ENCODE data around the gene ADIPOR2.
A peak's percentile ranks its signal among the peaks of the same experiment; 100 is the strongest.

Gene ADIPOR2

GRCh38 chr12:1801303-1801975 lies 110.6 kb downstream of the ADIPOR2 start:
- H3K4me3 ChIP-seq, result no peak overlapping the region
- in situ Hi-C loops (cut with MboI; ENCODE audit: low sequenced_read_pairs), result no loop called here
- peaks cover 6% of the 10 kb centered on the region for H3K4me1 ChIP-seq
- H3K9me3 ChIP-seq, result no peaks in the 10 kb centered on the region
- no peaks in the 10 kb centered on the region for H3K36me3 ChIP-seq (replicated peaks)
- DNase-seq (ENCODE audit: low spot score in 2 of 2), result no peak
- H3K27me3 ChIP-seq (ENCODE audit: low read depth), result no peaks in the 10 kb centered on the region

DNA sequence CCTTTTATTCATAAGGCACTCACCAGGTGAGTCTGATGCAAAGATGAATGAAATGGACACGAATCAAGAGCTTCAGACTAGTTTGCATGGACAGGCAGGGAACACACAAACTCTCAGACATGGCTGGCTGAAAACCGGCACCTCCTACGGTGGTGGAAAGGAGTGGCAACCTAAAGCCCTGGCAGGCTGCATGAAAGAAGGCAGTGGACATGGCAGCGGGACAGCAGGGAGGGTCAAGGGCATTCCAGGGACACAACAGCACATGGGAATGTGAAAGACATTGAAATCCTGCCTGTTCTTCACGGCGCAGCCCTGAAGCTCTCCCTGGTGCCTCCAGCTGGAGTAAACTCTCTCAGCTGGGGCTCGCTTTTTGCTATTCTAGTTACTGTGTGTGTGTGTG lies 112.9 kb downstream of the ADIPOR2 start:
- H3K4me1 ChIP-seq, result peaks cover 4% of the 10 kb centered on the region; the same call in 1 of the 2 replicates
- no peaks in the 10 kb centered on the region for H3K9me3 ChIP-seq
- no peaks in the 10 kb centered on the region for H3K27me3 ChIP-seq (ENCODE audit: low read depth)
- no peak overlapping the region for H3K4me3 ChIP-seq
- DNase-seq (ENCODE audit: low spot score in 2 of 2), result no peak
- in situ Hi-C loops (cut with MboI; ENCODE audit: low sequenced_read_pairs), result no loop called here
- no peaks in the 10 kb centered on the region for H3K36me3 ChIP-seq (replicated peaks)

GRCh38 chr12:1804545-1805332 lies 113.9 kb downstream of the ADIPOR2 start:
- no peaks in the 10 kb centered on the region for H3K27me3 ChIP-seq (ENCODE audit: low read depth)
- no peaks in the 10 kb centered on the region for H3K36me3 ChIP-seq (replicated peaks)
- H3K4me3 ChIP-seq, result no peak overlapping the region
- DNase-seq (ENCODE audit: low spot score in 2 of 2), result peak; percentile 85 to 94
- peaks cover 4% of the 10 kb centered on the region; the same call in 1 of the 2 replicates for H3K4me1 ChIP-seq
- no peaks in the 10 kb centered on the region for H3K9me3 ChIP-seq
- in situ Hi-C loops (cut with MboI; ENCODE audit: low sequenced_read_pairs), result no loop called here

DNA sequence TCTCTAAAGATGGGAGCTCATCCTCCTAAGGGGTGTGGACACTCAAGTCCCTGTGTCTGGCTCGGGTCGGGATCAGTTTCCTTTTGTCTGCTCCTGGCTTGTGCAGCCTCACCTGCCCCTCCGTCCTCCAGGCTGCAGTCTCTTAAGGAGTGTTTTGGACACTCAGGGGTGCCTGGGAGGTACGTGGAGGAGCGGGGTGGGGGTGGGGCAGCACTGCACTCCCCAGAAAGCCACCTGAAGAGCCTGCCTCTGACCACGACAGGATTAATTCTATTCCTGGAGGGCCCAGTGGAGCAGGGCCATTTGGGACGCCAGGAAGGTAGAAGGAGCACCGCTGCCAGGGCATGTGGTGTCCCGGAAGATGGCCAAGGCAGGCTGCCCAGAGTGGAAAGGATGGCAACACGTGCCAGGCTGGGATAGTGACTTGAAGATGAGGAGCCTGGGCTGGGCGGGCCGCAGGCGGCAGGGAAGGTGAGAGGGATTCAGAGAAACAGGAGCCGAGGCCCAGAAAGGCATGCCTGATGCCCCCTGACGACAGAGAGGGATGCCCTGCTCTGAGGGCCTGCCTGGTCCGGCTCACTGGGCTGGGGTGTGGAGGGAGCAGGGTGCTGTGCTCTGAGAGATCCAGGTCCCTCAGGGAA lies 114.7 kb downstream of the ADIPOR2 start:
- in situ Hi-C loops (cut with MboI; ENCODE audit: low sequenced_read_pairs), result no loop called here
- no peaks in the 10 kb centered on the region for H3K27me3 ChIP-seq (ENCODE audit: low read depth)
- no peaks in the 10 kb centered on the region for H3K9me3 ChIP-seq
- H3K36me3 ChIP-seq (replicated peaks), result no peaks in the 10 kb centered on the region
- H3K4me1 ChIP-seq, result peaks cover 4% of the 10 kb centered on the region; the same call in 1 of the 2 replicates
- no peak for DNase-seq (ENCODE audit: low spot score in 2 of 2)
- no peak overlapping the region for H3K4me3 ChIP-seq

DNA sequence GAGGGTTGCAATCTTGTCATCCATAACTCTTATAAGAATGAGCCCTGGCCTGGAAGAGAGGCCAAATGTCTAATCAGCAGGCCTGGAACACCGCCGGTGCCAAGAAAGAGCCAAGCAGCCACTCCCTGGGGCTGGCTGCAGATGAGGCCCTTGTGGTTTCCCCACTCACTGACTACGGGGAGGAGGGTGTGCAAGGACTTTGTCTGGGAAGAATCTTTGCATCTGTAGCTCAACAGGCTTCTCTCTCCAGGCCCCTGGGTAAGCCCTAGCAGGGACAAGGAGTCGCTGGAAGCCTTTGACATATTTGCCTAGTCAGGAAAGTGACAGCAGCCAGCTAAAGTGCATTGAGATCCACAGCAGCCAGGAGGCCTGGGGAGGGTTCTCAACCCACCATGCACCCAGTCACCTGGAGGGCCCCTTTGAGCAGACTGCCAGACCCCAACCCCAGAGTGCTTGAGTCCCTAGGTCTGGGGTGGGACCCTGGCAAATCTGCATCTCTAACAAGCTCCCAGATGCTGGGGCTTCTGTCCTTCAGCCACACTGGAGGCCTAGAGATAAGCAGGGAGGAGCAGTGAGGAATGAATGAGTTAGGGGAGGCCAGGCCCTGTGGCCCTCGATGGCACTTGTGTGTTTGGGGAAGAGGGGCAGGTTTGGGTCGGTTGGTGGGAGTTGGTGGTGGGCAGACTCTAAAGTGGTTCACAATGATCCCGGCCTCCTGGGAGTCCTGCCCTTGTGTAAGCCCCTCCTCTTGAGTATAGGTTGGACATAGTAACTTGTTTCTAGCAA lies 115.6 kb downstream of the ADIPOR2 start:
- H3K4me1 ChIP-seq, result peaks cover 4% of the 10 kb centered on the region; the same call in 1 of the 2 replicates
- no peak overlapping the region for H3K4me3 ChIP-seq
- H3K9me3 ChIP-seq, result no peaks in the 10 kb centered on the region
- no peaks in the 10 kb centered on the region for H3K36me3 ChIP-seq (replicated peaks)
- in situ Hi-C loops (cut with MboI; ENCODE audit: low sequenced_read_pairs), result no loop called here
- H3K27me3 ChIP-seq (ENCODE audit: low read depth), result no peaks in the 10 kb centered on the region
- DNase-seq (ENCODE audit: low spot score in 2 of 2), result no peak

DNA sequence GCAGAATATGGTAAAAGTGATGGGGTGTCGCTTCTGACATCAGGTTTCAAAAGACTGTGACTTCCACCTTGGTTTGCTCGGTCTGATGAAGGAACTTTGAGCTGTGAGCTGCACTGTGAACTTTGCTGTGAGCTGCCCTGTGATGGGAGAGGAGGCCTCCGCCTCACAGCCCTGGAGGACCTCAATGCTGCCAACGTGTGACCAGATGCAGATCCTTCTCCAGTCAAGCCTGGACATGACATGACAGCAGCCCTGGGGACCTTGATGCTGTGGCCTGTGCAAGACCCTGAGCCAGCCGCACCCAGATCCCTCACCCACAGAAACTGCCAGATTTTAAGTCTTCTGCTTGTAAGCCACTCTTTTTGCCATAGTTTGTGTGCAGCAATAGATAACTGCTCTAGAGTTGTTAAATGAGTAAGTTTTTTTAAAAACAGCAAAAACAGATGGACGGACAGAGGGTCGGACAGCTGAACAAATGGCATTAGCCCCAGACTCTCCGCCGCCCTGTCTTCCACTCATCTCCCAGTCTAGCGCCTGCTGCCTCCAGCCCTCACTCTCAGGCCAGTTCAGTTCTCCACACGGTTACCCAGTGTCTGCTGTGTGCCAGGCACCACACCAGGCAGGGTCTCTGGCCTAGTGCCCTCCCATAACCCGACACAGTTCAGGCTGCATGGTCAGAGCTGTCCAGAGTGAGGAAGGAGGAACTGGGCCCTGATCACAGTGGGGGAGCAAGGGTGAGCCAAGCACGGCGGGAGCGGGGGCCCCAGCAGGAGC lies 116.4 kb downstream of the ADIPOR2 start:
- Histone ChIP-seq H3K9me3 (no peaks in the 10 kb centered on the region), H3K36me3 (replicated peaks) (no peaks in the 10 kb centered on the region), H3K27me3 (ENCODE audit: low read depth) (no peaks in the 10 kb centered on the region), H3K4me1 (peaks cover 4% of the 10 kb centered on the region; the same call in 1 of the 2 replicates), H3K4me3 (no peak overlapping the region)
- in situ Hi-C loops (cut with MboI; ENCODE audit: low sequenced_read_pairs), result no loop called here
- no peak for DNase-seq (ENCODE audit: low spot score in 2 of 2)

GRCh38 chr12:1808036-1808797 lies 117.3 kb downstream of the ADIPOR2 start:
- Histone ChIP-seq H3K4me1 (peaks cover 4% of the 10 kb centered on the region; the same call in 1 of the 2 replicates), H3K27me3 (ENCODE audit: low read depth) (no peaks in the 10 kb centered on the region), H3K9me3 (no peaks in the 10 kb centered on the region), H3K36me3 (replicated peaks) (no peaks in the 10 kb centered on the region), H3K4me3 (no peak overlapping the region)
- in situ Hi-C loops (cut with MboI; ENCODE audit: low sequenced_read_pairs), result no loop called here
- DNase-seq (ENCODE audit: low spot score in 2 of 2), result no peak

DNA sequence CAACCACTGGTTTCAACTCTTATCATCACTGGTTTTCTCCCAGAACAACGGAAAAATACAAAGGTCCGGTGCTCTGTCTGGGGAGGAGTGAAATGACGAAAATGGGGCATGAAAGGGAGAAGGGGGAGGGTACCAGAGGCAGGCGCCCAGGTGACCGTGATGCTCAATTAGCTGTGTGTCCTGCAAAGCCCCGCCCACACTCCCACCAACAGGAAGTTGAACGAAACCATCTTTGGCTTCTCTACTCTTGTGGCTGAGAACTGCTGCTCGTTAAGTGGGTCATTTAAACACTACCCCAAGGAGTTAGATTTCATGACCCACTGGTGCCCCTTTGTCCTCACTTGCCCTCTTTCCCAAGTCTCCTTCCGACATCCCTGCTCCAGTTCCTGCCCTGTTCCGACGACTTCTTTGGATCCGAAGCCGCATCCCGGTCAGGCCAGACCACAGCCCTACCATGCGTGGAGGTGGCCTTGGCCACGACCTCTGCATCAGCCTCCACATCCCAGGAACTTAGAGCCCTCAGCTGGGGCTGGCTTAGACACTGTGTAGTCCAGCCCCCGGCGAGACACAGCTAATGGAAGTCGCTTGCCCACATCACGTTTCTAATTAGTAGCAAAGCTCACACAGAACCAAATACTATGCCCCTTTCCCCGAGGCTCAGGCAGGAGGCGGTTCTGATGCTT lies 118.1 kb downstream of the ADIPOR2 start:
- H3K4me3 ChIP-seq, result no peak overlapping the region
- H3K27me3 ChIP-seq (ENCODE audit: low read depth), result no peaks in the 10 kb centered on the region; the same call in 1 of the 2 replicates
- no peaks in the 10 kb centered on the region for H3K9me3 ChIP-seq
- in situ Hi-C loops (cut with MboI; ENCODE audit: low sequenced_read_pairs), result no loop called here
- DNase-seq (ENCODE audit: low spot score in 2 of 2), result no peak
- peaks cover 4% of the 10 kb centered on the region; the same call in 1 of the 2 replicates for H3K4me1 ChIP-seq
- no peaks in the 10 kb centered on the region for H3K36me3 ChIP-seq (replicated peaks)

DNA sequence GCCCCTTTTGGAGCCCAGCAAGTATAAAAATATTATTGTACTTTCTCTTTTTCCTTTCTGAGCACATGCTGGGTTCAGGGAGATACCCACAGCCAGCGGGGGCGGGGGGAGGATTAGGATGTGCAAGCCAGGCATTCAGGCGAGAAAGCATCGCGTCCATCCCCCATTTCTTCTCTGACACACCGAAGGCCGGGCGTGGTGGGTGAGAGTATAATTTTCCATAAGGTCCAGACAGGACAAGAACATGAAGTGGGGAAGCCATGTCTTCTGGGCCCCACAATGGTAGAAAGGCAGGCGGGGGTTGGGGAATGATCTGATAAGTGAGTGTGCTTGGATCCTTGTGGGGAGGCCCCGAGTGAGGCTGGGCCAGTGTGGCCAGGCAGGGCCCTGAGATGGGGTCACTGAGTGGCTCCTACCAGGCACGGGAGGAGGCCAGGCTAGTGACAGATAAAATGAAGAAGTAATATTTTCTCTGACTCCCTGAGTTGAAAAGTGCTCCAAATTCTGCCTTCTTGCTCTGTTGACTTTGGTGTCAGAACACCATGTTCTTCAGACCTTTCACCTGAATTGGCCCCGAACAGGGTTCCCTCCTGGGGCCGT lies 118.8 kb downstream of the ADIPOR2 start:
- no peaks in the 10 kb centered on the region for H3K36me3 ChIP-seq (replicated peaks)
- no peak overlapping the region for H3K4me3 ChIP-seq
- no peaks in the 10 kb centered on the region for H3K9me3 ChIP-seq
- no peaks in the 10 kb centered on the region; the same call in 1 of the 2 replicates for H3K27me3 ChIP-seq (ENCODE audit: low read depth)
- DNase-seq (ENCODE audit: low spot score in 2 of 2), result no peak
- peaks cover 2% of the 10 kb centered on the region; the same call in 1 of the 2 replicates for H3K4me1 ChIP-seq
- in situ Hi-C loops (cut with MboI; ENCODE audit: low sequenced_read_pairs), result no loop called here

- no peak for DNase-seq (ENCODE audit: low spot score in 2 of 2)
- no peaks in the 10 kb centered on the region for H3K9me3 ChIP-seq
- H3K4me1 ChIP-seq, result no peaks in the 10 kb centered on the region
- no peak overlapping the region for H3K4me3 ChIP-seq
- no peaks in the 10 kb centered on the region; the same call in 1 of the 2 replicates for H3K27me3 ChIP-seq (ENCODE audit: low read depth)
- in situ Hi-C loops (cut with MboI; ENCODE audit: low sequenced_read_pairs), result no loop called here
- no peaks in the 10 kb centered on the region for H3K36me3 ChIP-seq (replicated peaks)
Measured at GRCh38 chr12:1810201-1810930, 119.5 kb downstream of the ADIPOR2 start.

- Histone ChIP-seq H3K4me1 (no peaks in the 10 kb centered on the region), H3K9me3 (no peaks in the 10 kb centered on the region), H3K4me3 (no peak overlapping the region), H3K36me3 (replicated peaks) (no peaks in the 10 kb centered on the region), H3K27me3 (ENCODE audit: low read depth) (no peaks in the 10 kb centered on the region; the same call in 1 of the 2 replicates)
- DNase-seq (ENCODE audit: low spot score in 2 of 2), result no peak
- in situ Hi-C loops (cut with MboI; ENCODE audit: low sequenced_read_pairs), result no loop called here
Measured at GRCh38 chr12:1810931-1811280, 120.0 kb downstream of the ADIPOR2 start.
